HG03066 (cell line): ENCODE measurements around the gene ZBTB38.

Source experiments
- ATAC-seq: cut with Tn5 transposase; IDR thresholded peaks from one replicate; pipeline ENCODE4 v1.9.1; 2021; ENCODE audit warnings: low read depth; ENCODE audit not compliant: unreplicated experiment

ZBTB38 gene

GRCh38 chr3:141337991-141338390 is 30.3 kb upstream of the ZBTB38 start:
- no peak for ATAC-seq

GRCh38 chr3:141338881-141339280 is 29.4 kb upstream of the ZBTB38 start:
- ATAC-seq: no peak

- no peak for ATAC-seq
These were observed 26.8 kb upstream of the ZBTB38 start for GRCh38 chr3:141341536-141341935.

GRCh38 chr3:141342386-141342785 is 25.9 kb upstream of the ZBTB38 start:
- ATAC-seq: no peak

GRCh38 chr3:141343077-141343476 is 25.2 kb upstream of the ZBTB38 start:
- no peak for ATAC-seq

- ATAC-seq: no peak
These were observed 24.4 kb upstream of the ZBTB38 start for GRCh38 chr3:141343865-141344271.

- no peak for ATAC-seq
These were observed 22.8 kb upstream of the ZBTB38 start for GRCh38 chr3:141345528-141345927.

GRCh38 chr3:141346007-141346406 is 22.3 kb upstream of the ZBTB38 start:
- ATAC-seq: no peak

GRCh38 chr3:141346418-141346817 is 21.9 kb upstream of the ZBTB38 start:
- ATAC-seq: no peak

GRCh38 chr3:141346839-141347238 is 21.5 kb upstream of the ZBTB38 start:
- ATAC-seq: no peak

GRCh38 chr3:141348837-141349236 is 19.5 kb upstream of the ZBTB38 start:
- ATAC-seq: no peak

GRCh38 chr3:141349711-141350110 is 18.6 kb upstream of the ZBTB38 start:
- no peak for ATAC-seq

- no peak for ATAC-seq
These were observed 17.6 kb upstream of the ZBTB38 start for GRCh38 chr3:141350666-141351065.

GRCh38 chr3:141352262-141352984 is 15.9 kb upstream of the ZBTB38 start:
- no peak for ATAC-seq

- no peak for ATAC-seq
These were observed 14.4 kb upstream of the ZBTB38 start for GRCh38 chr3:141353652-141354495.

GRCh38 chr3:141354517-141354916 is 13.8 kb upstream of the ZBTB38 start:
- no peak for ATAC-seq

- no peak for ATAC-seq
These were observed 13.1 kb upstream of the ZBTB38 start for GRCh38 chr3:141355242-141355641.

- no peak for ATAC-seq
These were observed 12.3 kb upstream of the ZBTB38 start for GRCh38 chr3:141356046-141356445.

GRCh38 chr3:141360888-141361598 is 7.3 kb upstream of the ZBTB38 start:
- ATAC-seq: peak; percentile 74

- no peak for ATAC-seq
These were observed 5.6 kb upstream of the ZBTB38 start for GRCh38 chr3:141362736-141363135.

- no peak for ATAC-seq
These were observed 3.1 kb upstream of the ZBTB38 start for GRCh38 chr3:141365201-141365600.
